Hematopoietic multipotent progenitor cell treated with erythropoietin and hydrocortisone succinate and interleukin-3 and kit ligand, for 17 days (in vitro differentiated cells): Measurements from ENCODE around the gene NES.
A peak's percentile ranks its signal among the peaks of the same experiment; 100 is the strongest.

Experiments
- DNase-seq: peaks from one replicate; pipeline ENCODE4 v3.0.0-alpha.2; 2015; ENCODE audit warnings: low spot score

NES gene

GRCh38 chr1:156703741-156704140, 26.5 kb upstream of the NES start:
- DNase-seq = no peak

- no peak for DNase-seq
These were observed 26.1 kb upstream of the NES start for GRCh38 chr1:156703336-156703735.

- no peak for DNase-seq
These were observed 23.7 kb upstream of the NES start for GRCh38 chr1:156700736-156701531.

- no peak for DNase-seq
These were observed 21.8 kb upstream of the NES start for GRCh38 chr1:156698995-156699394.

- DNase-seq = no peak
These were observed 20.3 kb upstream of the NES start for GRCh38 chr1:156697481-156697880.

GRCh38 chr1:156696755-156697154, 19.5 kb upstream of the NES start:
- DNase-seq = no peak

- DNase-seq = no peak
These were observed 17.4 kb upstream of the NES start for GRCh38 chr1:156694690-156694962.

GRCh38 chr1:156693848-156694689, 16.9 kb upstream of the NES start:
- DNase-seq = no peak

- no peak for DNase-seq
These were observed 16.0 kb upstream of the NES start for GRCh38 chr1:156692925-156693847.

- DNase-seq = no peak
These were observed 15.3 kb upstream of the NES start for GRCh38 chr1:156692441-156692924.

- no peak for DNase-seq
These were observed 14.6 kb upstream of the NES start for GRCh38 chr1:156691665-156692440.

- no peak for DNase-seq
These were observed 14.0 kb upstream of the NES start for GRCh38 chr1:156691191-156691590.

GRCh38 chr1:156690675-156691036, 13.4 kb upstream of the NES start:
- no peak for DNase-seq

- no peak for DNase-seq
These were observed 12.9 kb upstream of the NES start for GRCh38 chr1:156689953-156690674.

- DNase-seq = peak; percentile 66
These were observed 12.1 kb upstream of the NES start for GRCh38 chr1:156689035-156689952.

GRCh38 chr1:156684227-156684782, 7.1 kb upstream of the NES start:
- DNase-seq = no peak

- no peak for DNase-seq
These were observed 5.1 kb upstream of the NES start for GRCh38 chr1:156682166-156682890.

GRCh38 chr1:156681196-156681960, 4.2 kb upstream of the NES start:
- no peak for DNase-seq
